Urinary bladder (tissue), 4 donors: ENCODE data around the gene LEPROT. TPM values are rescaled to one million over a fixed set of nuclear protein-coding genes. Genes with fewer than 3 reads are reported as not detected.

Experiments used
- DNase-seq: peaks from one replicate; pipeline ENCODE4 v3.0.0-alpha.2; 2015; ENCODE audit errors: extremely low spot score
- H3K27ac ChIP-seq: one replicate; pipeline ENCODE4 v1.5.1; 2013; ENCODE audit warnings: low read depth, mild to moderate bottlenecking, moderate library complexity
- H3K36me3 ChIP-seq: one replicate; pipeline ENCODE4 v1.6.1; 2013; ENCODE audit warnings: mild to moderate bottlenecking, moderate library complexity; ENCODE audit not compliant: insufficient read depth
- H3K4me1 ChIP-seq: one replicate; pipeline ENCODE4 v1.6.1; 2013; ENCODE audit warnings: mild to moderate bottlenecking, moderate library complexity; ENCODE audit not compliant: insufficient read depth
- H3K4me3 ChIP-seq: one replicate; pipeline ENCODE4 v1.5.1; 2013; ENCODE audit warnings: low read depth, low read length
- WGBS: extraction: QIAGEN DNeasy Blood & Tissue Kit; methylation state at CpG from one replicate; pipeline ENCODE4 v1.1.7; 2013; 5-methylcytosine and 5-hydroxymethylcytosine counted together
- polyA plus RNA-seq: library from polyadenylated mRNA; stranded (reverse); fragments of 200-250 nt; gene quantifications from one replicate; pipeline ENCODE4 v1.2.3, GENCODE V29; 2013
- small RNA-seq: library from RNA; depleted of rRNA; stranded (forward); fragments of <200 nt; gene quantifications from one replicate; pipeline ENCODE3, GENCODE V24; 2014
- total RNA-seq: library from RNA; depleted of rRNA; stranded (reverse); fragments of >200 nt; gene quantifications from one replicate; pipeline ENCODE4 v1.2.3, GENCODE V29; 2014
- donor health status: healthy with polysubstance abuse.
- donor health status: healthy.

Gene LEPROT
- total and polyA plus RNA-seq, 2 donors, result 74.5 to 85.0 TPM

DNA sequence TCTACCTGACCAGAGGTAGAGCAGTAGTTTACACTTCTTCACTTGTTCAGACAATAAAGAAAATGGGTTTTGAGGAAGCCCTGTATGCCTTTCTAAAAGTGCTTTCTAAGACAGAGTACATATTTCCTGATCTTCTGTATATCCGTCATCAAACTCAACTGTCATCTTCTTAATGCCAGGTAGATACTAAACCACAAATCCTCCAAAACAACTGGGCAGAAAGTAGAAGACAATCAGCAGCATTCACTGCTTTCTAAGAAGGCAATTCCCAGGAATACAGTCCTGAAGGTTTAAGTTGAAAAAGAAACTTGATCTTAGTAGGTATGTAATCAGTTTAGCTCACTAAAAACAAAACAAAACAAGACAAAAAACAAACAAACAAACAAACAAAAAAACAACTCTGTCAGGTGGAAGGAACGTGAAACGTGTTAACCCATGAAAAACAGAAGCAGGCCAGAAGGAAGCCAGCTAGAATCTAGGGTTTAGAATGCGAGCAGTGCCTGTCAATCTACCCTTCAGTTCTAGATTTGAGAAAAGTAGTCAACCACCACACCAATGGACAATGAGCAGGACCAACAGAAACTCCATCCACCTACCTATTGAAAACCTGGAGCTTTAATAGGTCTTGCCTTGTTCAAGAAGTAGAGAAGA, 59.2 kb downstream of the LEPROT start:
- no peak overlapping the region for H3K27ac ChIP-seq
- WGBS, result 94% methylated on average over 4 of the region's 4 CpGs
- H3K36me3 ChIP-seq, result no peaks in the 10 kb centered on the region
- H3K4me3 ChIP-seq, result no peak overlapping the region
- DNase-seq, result no peak
- H3K4me1 ChIP-seq, result no peaks in the 10 kb centered on the region

DNA sequence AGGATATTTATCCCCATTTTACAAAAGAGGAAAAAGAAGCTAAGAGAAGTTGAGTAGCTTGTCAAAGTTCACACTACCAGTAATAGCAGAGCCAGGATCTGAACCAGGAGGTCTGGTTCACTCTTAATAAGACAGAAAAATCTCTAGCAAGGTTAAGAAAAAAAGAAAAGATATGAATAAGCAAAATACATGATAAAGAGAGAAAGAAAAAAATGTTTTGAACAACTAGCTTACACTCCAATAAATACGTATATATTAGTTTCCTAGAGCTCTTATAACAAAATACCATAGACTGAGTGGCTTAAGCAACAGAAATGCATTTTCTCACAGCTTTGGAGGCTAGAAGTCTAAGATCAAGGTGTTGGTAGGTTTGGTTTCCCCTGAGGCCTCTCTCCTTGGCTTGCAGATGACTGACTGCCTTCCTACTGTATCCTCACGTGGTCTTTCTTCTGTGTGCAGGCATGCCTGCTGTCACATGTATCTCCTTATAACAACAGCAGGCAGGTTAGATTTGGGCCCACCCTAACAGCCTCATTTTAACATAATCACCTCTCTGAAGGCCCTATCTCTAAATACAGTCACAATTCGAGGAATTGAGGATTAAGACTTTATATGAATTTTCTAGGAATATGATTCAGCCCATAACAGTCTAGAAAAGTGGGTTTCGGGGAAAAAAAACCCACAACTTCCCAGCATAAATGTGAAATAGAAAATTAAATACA, 60.4 kb downstream of the LEPROT start:
- DNase-seq, result no peak
- H3K36me3 ChIP-seq, result no peaks in the 10 kb centered on the region
- H3K4me3 ChIP-seq, result no peak overlapping the region
- 86% methylated on average over 4 of the region's 4 CpGs for WGBS
- H3K27ac ChIP-seq, result no peak overlapping the region
- no peaks in the 10 kb centered on the region for H3K4me1 ChIP-seq

DNA sequence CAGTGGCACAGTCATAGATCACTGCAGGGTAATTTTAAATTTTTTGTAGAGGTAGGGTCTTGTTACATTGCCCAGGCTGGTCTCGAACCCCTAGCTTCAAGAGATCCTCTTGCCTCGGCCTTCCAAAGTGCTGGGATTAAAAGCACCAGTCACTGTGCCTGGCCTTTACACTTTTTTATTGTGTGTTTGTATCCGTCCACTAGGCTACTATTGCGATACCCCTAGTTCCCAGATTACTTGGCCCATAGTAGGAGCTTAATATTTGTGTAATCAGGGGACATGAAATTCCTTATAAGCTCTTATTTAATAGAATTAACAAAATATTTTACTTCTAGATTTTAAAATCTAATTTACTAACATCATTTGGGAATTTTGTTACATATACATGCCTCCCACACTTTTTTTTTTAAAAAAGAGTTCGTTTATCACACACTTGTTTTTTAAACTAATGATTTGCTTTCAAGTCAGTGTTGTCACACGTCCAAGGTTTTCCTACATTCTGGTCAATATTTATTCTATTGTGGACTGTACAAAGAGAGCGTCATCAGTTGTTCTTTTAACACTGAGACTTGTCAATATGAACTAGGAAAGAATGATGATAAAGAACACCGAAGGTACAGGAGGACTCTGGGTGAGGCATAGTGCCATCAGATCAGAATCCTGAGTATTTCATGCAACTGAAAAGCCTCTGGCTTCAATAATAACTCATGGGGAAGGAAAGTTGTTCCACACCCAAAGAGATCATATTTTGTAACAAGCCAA, 63.7 kb downstream of the LEPROT start:
- Histone ChIP-seq H3K36me3 (no peaks in the 10 kb centered on the region), H3K4me1 (no peaks in the 10 kb centered on the region), H3K4me3 (no peak overlapping the region), H3K27ac (no peak overlapping the region)
- WGBS, result 87% methylated on average over 8 of the region's 8 CpGs
- no peak for DNase-seq

Small RNAs within 50 kb of the gene (small RNA-seq; reads per million reads assigned to genes)
- not detected for gene RNU2-15P

Other genes with a start within 250 kb of the LEPROT start
- 5.6 TPM for gene DNAJC6, start 111.1 kb upstream of the LEPROT start, total RNA-seq
- gene DNAJC6, start 111.1 kb upstream of the LEPROT start, polyA plus RNA-seq, result 2.9 TPM
- gene LEPR, start within 50 bp of the LEPROT start, total RNA-seq, result 32.1 TPM
- gene LEPR, start within 50 bp of the LEPROT start, polyA plus RNA-seq, result 13.5 TPM